GM18909 (cell line): ENCODE results near the gene BANP.
"Not testable (repeated sequence)": the region's sequence is repeated elsewhere in the genome, so short reads cannot be mapped to it uniquely, and the experiment has no call there.

ENCODE experiments used
- ATAC-seq: cut with Tn5 transposase; IDR thresholded peaks from one replicate; pipeline ENCODE4 v1.9.1; 2021; ENCODE audit warnings: mild to moderate bottlenecking; ENCODE audit not compliant: unreplicated experiment, poor library complexity

BANP gene

DNA sequence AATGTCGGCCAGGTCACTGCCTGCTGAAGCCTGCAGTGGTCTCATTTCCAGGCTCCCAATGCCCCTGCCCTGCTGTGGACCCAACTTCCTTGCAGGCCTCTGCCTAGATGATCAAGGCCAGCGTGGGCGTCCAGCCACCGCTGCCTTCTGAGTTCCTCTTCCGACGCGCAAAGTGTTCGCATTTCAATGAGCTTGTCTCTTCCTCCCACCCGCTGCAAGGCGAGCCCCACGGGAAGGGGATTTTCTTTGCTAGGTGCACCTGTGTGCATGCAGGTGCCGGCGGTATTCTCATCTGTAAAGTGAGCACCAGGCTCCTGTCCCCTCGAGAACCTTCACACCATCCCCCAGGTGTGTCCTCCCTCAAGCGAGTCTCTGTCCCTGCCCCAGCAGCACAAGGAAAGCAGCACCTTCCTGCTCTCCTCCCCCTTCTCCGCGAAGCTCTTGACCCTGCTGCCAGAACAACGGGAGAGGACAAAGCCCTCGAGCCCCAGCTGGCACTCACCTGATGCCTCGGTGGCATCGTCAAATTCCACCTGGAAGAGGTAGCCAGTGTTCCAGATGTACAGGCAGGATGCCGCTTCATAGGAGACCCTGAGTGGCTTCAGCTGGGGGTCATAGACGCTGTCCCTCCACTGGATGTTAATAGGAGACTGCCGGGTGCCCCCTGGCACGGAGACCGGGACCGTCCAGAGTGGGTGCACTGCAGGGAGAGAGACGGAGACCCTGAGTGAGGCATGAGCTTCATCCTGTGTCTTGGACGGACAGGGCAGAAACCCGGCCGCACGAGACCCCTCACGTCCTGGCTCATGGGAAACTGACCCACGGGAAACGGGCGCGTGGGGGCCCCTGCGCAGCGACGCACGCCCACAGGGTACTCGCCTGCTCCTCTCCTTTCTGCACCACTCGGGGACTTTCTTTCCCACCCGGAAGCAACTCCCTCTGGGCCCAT lies 24.7 kb upstream of the BANP start:
- ATAC-seq, result no peak

DNA sequence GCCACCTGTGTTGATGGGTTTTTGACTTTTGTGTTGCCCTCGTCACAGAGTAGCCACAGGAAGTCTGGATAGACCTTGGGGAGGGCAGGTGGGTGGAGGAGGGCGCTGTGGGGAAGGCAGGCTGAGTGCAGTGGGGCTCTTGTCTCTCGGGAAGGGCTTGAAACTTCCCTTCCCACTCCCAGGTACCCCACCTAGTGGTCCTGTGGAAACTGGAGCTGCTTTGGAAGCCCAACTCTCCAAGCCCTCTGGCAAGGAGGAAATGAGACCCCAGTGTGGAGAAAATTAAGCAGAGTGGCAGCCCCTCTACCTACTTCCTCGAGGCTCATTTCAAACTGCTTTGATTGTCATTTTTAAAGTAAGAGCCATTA lies 24.1 kb upstream of the BANP start:
- no peak for ATAC-seq

DNA sequence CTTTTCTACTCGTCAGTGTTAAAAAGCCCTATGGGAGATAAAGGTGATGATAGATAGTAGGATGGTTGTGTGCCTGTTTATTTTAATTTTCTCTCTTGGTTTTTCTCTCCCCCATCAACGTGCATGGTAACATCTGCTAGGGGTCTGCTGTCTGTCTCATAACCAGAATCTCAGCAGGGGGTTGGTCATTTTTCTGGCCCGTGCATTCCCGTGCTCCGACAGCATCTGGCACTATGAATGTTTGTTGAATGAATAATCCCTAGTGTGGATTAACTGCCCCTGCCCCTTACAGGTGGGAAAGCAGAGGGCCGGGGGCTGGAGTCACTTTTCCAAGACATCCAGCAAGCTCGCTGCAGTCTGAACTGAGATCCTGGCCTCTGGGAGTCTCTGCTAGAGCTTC lies 21.2 kb upstream of the BANP start:
- no peak for ATAC-seq

DNA sequence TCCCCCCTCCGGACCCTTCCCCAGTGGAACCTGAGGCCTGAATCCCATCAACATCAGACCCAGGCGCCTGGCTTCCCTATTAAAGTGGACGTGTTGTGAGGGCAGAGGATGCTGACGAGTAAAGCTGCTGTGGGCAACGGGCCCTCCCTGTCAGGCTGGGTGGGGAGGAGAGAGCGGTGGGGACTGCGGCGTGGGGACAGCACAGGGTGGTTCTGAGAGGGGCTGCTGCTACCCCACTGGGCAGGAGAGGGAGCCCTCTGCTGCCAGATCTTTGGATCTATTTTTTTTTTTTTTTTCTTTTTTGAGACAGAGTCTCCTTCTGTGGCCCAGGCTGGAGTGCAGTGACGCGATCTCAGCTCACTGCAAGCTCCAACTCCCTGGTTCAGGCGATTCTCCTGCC lies 20.8 kb upstream of the BANP start:
- no peak for ATAC-seq

DNA sequence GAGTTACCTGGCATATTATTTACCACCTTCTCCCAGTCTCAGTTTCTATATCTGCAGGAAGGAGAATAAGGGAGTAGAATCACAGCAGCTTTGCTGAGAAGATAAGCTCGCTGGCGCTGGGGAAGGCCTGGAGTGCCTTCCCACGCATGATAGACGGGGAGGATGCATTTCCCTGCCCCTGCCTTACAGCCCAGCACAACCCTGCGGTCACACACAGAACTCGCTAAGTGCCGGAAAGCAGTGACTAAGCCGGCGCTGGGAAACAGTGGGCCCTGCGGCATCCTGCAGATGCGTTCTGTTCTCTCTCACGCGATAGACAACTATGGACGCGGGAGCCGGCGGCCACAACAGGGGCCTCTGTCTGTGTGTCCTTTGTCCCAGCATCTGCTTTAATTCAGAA lies 19.7 kb upstream of the BANP start:
- ATAC-seq, result no peak

DNA sequence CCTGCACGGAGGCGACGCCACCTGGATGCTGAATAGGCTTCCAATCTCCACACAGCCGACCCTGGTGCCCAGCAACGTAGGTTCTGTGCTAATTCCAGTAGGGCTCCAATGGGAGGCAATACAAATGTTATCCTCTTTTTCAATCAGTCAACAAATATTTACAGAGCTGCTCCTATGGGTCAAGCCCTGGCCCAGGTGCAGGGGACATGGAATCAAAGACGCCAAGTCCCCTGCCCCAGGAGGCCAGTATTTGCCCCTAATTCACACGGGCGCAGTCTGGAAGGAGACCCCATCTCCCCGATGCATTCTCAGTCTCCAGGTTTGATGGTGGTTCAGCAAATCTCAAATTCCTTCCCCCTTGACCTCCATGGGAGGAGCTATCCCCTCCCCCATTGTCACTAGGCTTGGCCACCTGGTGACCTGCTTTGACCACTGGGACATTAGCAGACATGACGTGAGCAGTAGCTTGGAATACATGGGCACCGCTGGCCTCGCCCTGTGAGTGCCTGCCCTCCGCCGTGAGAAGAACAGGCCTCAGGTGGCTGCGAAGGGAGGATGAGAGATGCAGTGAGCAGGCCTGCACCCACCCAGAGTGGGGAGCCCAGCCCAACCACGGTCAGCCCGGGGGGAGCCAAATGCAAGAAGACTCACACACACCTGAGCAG lies 18.6 kb upstream of the BANP start:
- not testable (repeated sequence) for ATAC-seq

DNA sequence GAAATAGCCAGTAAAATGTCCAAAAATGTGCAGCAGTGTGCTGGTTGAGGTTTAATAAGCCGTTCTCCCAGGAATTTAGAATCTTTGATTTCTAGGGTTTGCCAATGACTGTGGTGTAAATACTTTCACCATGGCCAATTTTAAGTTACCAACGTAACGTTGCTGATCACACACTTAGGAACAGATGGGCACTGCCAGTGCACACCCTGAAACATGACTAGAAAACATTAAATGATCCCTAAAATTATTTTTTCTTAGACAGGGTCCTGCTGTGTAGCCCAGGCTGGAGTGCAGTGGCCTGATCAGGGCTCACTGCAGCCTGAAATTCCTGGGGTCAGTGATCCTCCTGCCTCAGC lies 18.1 kb upstream of the BANP start:
- no peak for ATAC-seq

DNA sequence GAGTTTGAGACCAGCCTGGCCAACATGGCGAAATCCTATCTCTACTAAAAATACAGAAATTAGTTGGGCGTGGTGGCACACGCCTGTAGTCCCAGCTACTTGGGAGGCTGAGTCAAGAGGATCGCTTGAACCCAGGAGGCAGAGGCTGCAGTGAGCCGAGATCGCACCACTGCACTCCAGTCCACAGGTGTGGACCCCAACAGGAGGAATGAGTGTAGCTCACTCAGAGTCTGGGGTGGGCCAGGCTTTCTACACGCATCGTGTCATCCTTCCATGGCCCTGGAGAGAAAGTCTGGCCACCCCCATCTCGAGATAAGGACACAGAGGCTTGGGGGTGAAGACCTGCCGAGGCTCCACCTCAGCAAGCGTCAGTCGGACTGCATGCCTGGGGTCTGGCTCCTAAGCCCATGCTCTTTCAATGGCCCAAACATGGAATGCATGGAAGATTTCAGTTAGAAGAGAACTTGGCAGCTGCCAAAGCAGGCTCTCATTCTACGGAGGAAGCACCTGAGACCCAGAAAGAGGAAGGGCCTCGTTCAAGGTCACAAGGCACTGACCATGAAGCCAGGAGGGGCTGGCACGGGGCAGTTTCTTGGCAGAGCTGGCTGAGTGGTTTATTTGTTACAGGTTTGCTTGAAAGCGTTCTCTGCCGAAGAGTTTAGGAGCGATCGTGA lies 16.3 kb upstream of the BANP start:
- ATAC-seq, result not testable (repeated sequence)

DNA sequence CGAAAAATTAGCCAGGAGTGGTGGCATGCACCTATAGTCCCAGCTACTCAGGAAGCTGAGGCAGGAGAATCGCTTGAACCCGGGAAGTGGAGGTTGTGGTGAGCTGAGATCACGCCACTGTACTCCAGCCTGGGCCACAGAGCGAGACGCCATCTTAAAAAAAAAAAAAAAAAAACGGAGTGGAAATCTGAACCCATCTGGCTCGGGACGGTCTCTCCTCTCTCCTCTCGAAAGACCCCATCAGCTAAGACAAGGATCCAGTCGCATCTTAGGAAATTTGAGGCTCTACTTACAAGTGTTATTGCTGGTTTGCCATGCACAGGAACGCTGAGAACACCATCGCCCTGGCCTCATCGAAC lies 15.2 kb upstream of the BANP start:
- not testable (repeated sequence) for ATAC-seq

DNA sequence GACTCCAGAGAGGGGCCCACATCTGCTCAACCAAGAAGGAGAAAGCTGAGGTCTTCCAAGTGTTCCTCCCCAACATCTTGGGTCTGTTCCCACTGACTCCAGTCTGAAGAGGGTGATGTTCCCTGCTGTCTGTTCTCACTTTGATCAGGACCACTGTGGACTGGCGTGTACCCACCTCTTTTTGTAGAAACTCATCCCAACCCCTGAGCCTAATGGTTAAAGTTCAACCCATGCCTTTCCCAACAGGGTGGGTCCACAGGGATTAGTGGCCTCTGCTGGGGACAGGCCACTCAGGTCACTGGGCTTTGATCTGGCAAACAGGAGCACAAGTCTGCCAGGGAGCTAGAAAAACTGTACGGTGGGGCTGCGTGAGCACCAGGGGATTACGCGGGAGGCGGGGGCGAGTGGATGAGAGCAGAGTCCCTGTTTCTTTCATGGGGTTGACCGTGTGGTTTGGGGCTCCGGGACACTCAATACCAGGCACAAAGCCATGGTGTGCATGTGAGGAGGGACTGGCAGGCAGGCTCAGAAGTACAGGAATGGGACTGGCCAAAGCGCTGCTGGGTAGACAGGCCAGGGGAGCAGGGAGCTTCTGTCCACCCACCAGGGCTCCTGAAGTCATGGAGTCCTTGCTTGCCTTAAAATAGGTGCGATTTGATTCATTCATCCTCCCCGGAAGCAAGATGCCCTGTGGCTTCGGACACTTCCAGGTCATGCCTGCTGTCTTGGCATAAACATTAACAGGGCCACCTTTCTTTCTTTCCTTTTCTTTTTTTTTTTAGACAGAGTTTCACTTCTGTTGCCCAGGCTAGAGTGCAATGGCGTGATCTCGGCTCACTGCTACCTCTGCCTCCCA lies 14.6 kb upstream of the BANP start, which contains the start of gene CA5A:
TSS of gene CA5A (minus strand) at position 155 of the 856 bp plus-strand sequence. CDS start at position 76, 79 bp downstream.
- no peak for ATAC-seq

DNA sequence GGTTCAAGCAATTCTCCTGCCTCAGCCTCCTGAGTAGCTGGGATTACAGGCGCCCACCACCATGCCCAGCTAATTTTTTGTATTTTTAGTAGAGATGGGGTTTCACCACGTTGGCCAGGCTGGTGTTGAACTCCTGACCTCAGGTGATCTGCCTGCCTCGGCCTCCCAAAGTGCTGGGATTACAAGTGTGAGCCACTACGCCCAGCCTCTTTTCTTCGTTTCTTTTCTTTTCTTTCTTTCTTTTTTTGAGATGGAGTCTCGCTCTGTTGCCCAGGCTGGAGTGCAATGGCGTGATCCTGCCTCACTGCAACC lies 14.0 kb upstream of the BANP start:
- not testable (repeated sequence) for ATAC-seq

DNA sequence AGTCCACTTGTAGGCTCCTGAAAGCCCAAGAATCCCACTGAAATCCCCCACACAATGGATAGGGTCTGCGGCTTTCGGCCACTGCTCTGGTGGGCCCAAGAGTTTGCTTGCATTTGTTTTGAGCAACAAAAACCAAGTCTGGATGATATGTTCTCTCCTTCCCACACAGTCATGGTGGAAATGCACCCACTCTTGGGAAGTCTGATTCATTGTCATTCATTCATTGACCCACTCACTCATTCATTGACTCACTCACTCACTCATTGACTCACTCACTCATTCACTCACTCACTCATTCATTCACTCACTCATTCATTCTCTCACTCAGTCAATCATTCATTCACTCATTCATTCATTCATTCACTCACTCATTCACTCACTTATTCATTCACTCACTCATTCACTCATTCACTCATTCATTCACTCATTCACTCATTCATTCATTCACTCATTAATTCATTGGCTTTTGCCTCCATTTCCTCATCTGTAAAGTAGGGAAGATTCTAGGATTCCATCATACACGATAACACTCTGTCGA lies 12.8 kb upstream of the BANP start:
- ATAC-seq, result no peak

DNA sequence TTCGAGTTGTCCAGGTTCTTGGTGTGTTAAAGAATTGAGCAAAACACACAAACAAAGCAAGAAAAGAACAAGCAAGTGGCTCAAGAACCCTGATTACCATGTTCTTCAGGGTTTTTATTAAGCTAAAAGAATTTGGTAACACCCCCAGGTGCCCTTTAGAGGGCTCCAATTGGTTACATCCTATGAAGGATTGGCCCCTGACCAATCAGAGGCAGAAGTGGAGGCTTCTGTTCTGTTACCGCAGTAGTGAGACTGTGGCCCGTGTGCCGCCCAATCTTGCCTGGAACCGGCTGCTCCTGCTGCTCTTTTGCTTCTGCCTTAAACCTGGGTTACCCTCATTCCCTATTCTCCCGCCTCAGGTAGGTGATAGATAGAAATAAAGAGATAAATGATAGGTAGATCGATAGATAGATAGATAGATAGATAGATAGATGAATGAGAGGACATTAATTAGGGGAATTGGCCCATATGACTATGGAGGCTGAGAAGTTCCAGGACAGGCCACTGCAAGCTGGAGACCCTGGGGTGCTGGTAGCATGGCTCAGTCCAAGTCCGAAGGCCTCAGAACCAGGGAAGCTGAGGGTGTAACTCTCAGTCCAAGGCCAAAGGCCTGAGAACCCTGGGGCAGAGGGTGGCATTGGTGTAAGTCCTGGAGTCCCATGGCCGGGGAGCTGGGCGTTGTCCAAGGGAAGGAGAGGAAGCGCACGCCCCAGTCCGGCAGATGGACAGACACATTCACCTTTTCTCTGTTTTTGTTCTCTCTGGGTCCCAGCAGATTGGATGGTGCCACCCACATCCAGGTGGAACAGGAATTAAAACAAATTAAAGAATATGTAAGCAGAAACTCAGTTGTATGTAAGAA lies 11.4 kb upstream of the BANP start:
- ATAC-seq, result no peak

DNA sequence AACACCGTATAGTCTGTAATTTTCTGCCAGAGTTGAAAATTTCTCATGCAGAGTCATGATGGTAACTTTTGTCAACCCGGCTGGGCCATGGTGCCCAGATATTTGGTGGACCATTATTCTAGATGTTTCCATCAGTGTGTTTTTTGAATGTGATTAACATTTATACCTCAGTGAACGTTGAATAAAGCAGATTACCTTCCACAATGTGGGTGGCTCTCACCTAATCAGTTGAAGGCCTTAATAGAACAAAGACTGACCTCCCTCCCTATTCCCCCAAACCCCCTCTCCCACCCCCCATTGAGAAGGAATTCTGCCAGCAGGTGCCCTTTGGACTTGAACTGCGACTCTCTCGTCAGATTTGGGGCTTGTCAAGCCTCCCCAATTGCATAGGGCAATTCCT lies 8.6 kb upstream of the BANP start:
- ATAC-seq, result no peak

DNA sequence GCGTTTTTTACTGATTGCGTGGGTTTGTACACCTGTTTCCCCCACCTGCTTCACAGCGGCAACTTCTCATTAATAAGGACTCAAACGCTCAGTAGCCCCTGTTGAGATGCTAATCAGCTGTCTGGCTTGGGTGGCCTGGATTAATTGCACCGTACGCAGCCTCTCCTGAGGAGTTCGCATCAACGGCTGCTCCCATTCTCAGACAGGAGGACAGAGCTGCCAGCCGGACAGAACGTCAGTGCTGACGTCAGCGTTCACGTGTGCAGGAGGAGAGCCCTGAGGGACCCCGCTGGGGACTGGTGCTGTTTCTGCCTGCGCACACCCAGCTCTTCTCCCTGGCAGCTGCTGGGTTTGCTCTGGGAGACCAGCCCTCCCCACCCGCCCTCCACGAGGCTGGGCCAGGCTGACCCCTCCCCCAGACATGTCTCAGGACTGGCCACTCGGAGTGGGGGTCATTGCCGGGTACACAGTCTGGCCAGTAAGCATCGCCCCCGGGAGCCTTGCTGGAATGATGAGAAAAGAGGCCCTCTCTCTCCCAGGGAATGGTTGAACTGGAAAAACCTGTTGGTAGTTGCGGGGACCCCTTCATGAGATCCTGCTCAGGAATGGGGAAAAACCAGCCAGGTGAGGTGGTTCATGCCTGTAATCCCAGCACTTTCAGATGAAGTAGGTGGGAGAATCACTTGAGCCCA lies 5.7 kb upstream of the BANP start:
- ATAC-seq, result no peak

DNA sequence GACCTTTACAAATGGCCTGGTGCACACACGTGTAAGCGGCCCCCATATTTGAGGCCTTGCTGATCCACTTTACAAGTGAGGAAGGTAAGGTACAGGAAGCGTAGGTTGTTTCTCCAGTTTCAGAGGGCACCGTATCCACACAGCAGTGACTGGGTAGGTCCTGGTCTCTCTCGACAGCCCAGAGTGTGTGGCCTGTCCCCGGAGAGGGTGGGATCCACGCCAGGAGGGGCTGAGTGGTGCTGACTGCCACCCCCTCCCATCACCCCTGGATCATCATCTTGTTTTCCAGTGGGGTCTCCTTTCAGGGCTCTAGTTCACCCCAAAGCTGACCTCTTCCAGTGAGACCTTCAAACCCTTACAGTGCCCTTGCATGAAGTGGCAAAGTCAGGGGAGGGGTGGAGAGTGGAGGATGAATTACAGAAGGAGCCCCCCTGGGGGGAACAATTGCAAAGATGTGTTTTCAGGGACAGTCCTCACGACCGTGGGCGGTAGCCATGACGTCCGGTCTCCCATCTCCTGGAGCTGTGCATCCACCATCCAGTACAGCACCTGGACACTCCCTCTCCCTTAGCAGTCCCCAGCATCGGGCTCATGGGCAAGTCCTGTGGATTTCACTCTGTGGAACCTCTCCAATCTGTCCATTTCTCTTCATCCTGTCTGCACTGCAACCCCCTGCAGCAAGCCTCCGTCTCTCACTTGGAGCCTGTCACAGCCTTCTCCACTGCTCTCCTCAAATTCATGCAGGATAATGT lies 4.5 kb upstream of the BANP start:
- ATAC-seq, result no peak

DNA sequence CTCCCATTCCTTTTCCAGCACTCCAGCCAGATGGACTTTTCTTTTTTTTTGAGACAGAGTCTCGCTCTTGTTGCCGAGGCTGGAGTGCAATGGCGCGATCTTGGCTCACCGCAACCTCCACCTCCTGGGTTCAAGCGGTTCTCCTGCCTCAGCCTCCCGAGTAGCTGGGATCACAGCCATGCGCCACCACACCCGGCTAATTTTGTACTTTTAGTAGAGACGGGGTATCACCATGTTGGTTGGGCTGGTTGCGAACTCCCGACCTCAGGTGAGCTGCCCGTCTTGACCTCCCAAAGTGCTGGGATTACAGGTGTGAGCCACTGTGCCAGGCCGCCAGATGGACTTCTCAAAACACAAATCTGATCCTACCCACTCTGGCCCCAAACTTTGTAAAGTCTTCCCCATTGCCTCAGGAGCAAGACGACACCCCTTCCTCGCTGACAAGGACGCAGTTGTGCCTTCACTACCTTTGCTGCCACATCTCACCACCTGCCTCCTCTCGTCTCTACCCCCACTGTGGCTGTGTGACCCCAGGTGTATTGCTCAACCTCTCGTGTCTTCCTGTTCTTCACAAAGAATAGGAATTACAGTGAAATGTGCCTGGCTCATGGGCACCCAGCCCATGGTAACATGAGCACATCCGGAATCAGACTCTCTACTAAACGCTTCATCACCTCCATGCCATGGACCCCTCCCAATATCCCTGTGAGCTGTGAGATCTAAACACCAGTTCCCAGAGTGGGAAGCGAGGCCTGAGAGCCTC lies 3.7 kb upstream of the BANP start:
- no peak for ATAC-seq
